Amniotic stem cell (primary cell): ENCODE measurements around the gene LRFN2.

Experiments used
- DNase-seq: peaks from one replicate; lab custom pipeline; 2025; lab: John Stamatoyannopoulos, UW

LRFN2 gene

GRCh38 chr6:40587240-40588069, at the start of gene LRFN2:
Gene LRFN2 (minus strand): TSS chr6:40587364.
- peak; percentile 15 for DNase-seq

- DNase-seq = no peak
Measured at GRCh38 chr6:40634429-40634828, 47.3 kb upstream of the LRFN2 start.

DNA sequence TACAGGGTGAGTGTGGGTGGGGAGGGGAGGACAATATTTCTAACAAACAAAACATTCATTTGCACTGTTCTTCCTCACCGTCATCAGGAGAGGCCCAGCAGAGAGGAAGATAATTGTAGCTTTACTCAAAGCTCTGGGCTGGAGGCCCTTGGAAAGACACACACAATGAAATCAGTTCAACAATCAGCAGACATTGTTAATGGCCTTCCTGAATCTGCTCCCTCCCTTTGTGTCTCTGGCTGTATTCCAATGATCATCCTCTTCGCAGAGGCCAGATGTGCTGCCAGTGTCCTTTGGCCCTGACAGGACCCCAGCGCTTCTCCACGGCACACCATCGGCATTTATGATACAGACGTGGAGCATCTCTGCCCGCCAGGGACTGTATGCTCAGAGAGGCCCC, 44.6 kb upstream of the LRFN2 start:
- no peak for DNase-seq

DNA sequence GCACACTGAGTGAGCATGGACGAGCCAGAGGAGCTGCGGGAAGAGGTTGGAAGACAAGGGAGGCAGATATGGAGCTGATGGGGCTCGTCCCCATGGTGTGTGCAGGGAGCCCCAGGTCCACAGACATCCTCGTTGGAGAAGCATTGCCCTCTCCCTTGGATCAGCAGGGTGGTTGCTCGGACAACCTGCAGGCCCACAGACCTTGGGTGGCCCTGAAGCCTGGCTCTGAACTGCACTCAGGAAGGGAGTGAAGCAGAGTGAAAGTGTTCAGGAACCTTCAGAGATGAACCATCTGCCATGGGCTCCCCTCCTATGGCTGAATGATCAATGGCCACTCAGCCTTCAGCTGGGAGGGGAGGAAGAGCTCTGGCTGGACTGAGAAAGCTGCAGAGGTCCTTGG, 43.3 kb upstream of the LRFN2 start:
- DNase-seq = no peak

DNA sequence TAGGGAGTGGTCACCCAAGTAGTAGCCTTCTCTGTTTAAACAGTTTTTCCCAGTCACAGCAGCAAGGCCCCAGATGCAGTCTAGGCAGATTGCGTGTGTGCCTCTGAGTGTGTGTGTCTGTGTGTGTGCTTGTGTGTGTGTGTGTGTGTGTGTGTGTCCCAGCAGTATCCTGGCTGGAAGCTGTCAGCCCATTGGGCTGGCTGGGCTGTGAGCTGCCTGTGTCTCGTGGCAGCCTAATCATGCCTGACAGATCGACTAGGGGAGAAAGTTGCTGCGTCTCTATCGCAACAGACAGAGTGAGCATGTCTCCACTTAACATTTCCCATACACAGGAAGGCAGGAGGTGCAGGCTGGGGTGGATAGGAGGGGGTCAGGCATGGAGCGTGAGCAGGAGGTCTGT, 42.9 kb upstream of the LRFN2 start:
- DNase-seq = no peak

- DNase-seq = no peak
Measured at GRCh38 chr6:40629463-40629862, 42.3 kb upstream of the LRFN2 start.

DNA sequence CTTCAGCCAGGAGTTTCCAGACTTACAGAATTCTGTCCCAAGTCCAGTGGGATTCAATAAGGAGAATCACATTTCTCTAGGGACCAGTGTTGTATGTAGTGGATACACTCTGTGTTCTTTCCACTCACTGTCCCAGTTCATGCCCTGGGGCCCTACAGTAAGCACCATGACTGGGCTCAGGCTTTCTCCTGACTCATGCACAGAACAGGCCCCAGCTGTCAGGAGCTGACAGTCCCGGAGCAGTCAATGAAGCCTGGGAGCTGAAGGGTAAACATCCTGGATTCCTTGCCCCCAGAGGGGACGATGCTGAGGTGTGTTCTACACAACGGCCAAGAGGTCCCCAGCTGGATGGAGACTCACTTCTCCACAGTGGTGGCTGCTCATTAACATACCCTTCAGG, 40.2 kb upstream of the LRFN2 start:
- no peak for DNase-seq

- no peak for DNase-seq
Measured at GRCh38 chr6:40626886-40627285, 39.7 kb upstream of the LRFN2 start.

DNA sequence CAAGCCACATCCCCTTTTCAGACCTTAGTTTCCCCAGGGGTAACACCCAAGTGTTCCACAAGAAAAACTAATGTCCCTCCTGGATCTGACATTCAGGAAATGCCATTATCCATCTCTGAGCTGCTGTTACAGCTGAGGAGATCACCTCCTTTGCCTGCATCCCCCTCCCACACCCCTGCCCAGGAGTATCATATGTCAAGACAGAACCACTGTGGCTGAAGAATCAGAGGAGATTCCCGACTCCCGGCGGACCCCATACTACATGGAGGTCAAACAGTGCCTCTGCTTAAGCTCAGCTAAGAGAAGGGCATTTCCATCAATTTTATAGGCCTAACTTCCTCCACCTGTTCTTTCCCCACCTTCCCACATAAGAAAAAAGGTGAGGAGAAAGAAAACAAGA, 36.8 kb upstream of the LRFN2 start:
- no peak for DNase-seq

GRCh38 chr6:40623178-40623577, 36.0 kb upstream of the LRFN2 start:
- DNase-seq = no peak

- DNase-seq = no peak
Measured at GRCh38 chr6:40620574-40621240, 33.5 kb upstream of the LRFN2 start.

DNA sequence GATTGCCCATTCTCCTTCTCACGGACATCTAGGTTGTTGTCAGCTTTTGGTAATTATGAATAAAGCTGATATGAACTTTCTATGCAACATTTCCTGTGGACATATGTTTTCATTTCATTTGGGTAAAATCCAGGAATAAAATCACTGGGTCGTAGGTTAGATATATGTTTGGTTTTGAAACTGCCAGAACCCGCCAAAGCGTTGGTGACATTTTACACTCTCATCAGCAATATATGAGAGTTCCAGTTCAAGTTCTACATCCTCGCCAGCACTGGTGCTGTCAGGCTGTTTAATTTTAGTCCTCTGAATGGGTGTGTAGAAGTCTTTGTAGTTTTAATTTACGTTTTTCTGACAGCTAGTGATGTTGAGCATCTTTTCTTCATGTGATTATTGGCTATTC, 27.5 kb upstream of the LRFN2 start:
- DNase-seq = no peak

- DNase-seq = no peak
Measured at GRCh38 chr6:40611912-40612311, 24.7 kb upstream of the LRFN2 start.

GRCh38 chr6:40611434-40611833, 24.3 kb upstream of the LRFN2 start:
- no peak for DNase-seq

GRCh38 chr6:40610229-40610628, 23.1 kb upstream of the LRFN2 start:
- DNase-seq = no peak

DNA sequence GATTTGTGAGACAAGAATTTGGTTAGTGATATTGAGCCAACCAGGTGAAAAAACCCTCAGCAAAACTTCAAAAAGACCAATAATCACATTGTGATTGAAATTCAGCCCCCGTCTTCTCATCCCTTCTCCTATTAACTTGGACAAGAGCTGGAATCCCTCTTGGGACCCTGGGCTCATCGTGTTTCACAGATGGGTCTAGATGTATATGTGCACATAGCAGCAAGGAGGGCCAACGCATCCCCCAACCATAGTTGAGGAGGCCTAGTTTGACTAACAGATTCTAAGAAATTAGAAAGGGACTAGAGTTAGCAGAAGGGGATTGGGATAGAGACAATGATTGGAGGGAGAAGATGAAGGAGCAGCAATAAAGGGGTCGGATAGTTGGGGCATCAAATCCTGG, 19.8 kb upstream of the LRFN2 start:
- no peak for DNase-seq

DNA sequence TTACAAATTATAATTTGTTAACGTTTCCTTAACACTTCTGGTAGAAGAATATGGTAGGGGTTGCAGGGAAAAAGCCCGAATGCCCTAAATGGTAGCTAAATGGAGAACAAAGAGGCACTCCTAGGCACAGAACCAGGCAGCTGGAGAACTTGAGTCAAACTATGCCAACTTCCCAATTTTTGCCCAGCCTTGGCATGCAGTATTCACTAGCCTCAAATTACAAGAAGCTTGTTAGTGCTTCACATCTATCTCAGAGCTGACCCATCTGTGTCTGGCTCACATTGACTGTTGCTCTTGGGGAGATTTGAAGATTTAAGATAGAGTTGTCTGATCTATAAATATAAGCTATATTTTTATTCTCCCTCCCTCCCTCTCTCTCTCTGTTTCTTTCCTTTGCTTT, 19.4 kb upstream of the LRFN2 start:
- DNase-seq = no peak

GRCh38 chr6:40604082-40604481, 16.9 kb upstream of the LRFN2 start:
- DNase-seq = no peak

DNA sequence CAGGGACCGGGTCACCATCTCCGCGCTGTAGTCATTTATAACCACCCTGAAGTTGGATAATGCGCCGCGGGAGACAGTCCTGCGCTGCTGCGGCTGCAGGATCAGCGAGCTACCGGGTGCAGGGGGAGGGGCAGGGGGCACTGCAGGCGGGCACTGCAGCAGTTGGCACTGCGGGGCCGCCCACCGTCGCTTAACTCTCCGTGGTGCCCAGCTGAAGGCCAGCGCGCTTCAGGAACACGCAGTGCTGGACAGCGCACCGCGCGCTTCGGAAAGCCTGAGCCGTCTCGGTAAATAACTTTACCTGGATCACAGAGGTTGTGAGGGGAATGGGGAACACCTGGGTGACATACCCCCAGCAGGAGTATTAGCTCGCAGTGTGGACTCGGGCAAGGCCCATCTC, 12.4 kb upstream of the LRFN2 start:
- no peak for DNase-seq

DNA sequence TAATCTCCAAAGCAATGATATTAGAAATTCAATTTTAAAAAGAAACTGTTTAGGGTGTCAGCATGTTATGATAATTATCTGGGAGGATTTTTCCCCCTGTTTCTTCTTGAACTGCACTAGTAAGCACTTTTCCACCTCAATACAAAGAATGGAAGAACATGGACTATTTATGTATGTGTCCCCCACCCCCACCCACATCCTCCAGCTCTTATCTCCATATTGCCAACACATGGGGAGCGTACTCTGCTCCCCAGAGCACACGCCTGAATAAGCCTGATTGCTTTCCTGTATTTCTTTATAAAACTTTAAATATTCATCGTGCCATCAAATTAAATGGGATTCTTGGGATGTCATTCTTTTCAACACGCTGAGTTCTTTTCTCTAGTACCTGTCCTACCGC, 11.4 kb upstream of the LRFN2 start:
- DNase-seq = no peak

GRCh38 chr6:40597301-40597700, 10.1 kb upstream of the LRFN2 start:
- DNase-seq = no peak

DNA sequence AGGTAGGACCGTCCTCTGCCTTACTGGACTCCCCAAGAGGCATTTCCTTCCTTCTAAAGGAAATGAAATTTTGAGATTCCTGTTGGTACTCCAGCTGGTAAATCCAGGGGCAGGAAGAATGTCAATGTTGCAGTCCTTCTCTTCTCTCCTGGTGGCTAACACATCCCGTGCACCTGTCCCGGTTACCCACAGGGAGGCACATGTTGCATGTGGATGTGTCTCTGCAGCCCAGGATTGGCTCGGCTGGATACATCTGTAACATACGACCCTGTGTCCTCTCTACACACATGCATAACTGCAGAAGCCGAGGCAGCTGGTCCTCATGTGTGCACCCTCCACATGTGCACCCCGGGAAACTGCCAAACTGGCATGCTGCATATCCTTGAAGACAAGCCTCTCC, 1.3 kb upstream of the LRFN2 start:
- DNase-seq = no peak

DNA sequence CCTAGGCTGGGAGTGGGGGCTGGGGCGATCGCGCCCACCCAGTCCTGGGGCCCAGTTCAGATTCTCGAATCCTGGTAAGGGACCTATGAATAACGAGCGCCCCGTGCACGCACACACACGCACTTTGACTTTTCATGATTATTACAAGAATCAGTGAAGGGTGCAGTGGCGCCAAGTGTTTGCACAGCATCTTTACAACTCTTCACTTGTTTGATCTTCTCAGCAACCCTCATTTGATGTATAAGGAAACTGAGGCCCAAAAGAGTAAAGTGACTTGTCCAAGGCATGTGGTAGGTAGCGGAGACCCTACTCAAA, 863 bp upstream of the LRFN2 start:
- no peak for DNase-seq
